ENCODE results near the gene NCOA7. TPM values are rescaled to one million over a fixed set of nuclear protein-coding genes. Genes with fewer than 3 reads are reported as not detected.

Gene NCOA7
- total and polyA plus RNA-seq, 9 of the 15 experiments (the other 6 are each of a cell fraction or from before 2014, with no cell fraction given), result 5.8 to 14.6 (median 9.3) TPM

- CTCF ChIA-PET (ENCODE audit: low intra/inter-chr PET ratio), result no interaction called here
- no peak for FAIRE-seq
These were observed 51.4 kb downstream of the NCOA7 start for GRCh38 chr6:125842091-125842626.

GRCh38 chr6:125843593-125843992 lies 52.8 kb downstream of the NCOA7 start:
- in situ Hi-C loops (cut with MboI) (loop anchor here (10.0 kb wide), 1 partner anchor 969 kb away; no protein-coding TSS in a partner anchor), intact Hi-C loops (cut with micrococcal nuclease) (no loop called here)
- no peaks in the 10 kb centered on the region for H3K36me3 ChIP-seq (ENCODE audit: control insufficient read depth, insufficient read depth, low read length)
- H3K4me1 ChIP-seq (replicated peaks in 1 of 2; ENCODE audit: control insufficient read depth in 2 of 2, insufficient read depth in 2 of 2, low read length in 2 of 2), result peaks cover 9 to 35% of the 10 kb centered on the region in 2 experiments; a peak in 4 of 5 replicates
- peak overlapping the region; percentile 1; the same call in 1 of the 3 replicates for H3K27ac ChIP-seq (ENCODE audit: extremely low read depth, low read depth, low read length)
- no peak overlapping the region for H3K4me3 ChIP-seq
- no peak overlapping the region for H3K9ac ChIP-seq (ENCODE audit: insufficient read depth in 1 of 2, low read depth in 2 of 2, low read length in 2 of 2)
- peaks cover 2% of the 10 kb centered on the region; the same call in 1 of the 3 replicates for H3K79me2 ChIP-seq (ENCODE audit: control insufficient read depth, insufficient read depth, low read length)
- H3K9me3 ChIP-seq (replicated peaks; ENCODE audit: control insufficient read depth, insufficient read depth, low read depth, low read length), result no peaks in the 10 kb centered on the region
- H2AFZ ChIP-seq (ENCODE audit: low read depth, low read length), result peak overlapping the region; percentile 10; the same call in 1 of the 2 replicates
- H4K20me1 ChIP-seq (replicated peaks; ENCODE audit: control insufficient read depth, insufficient read depth, low read length), result no peaks in the 10 kb centered on the region
- DNase-seq (ENCODE audit: extremely low read depth in 1 of 4, low spot score in 3 of 4) (peak in 1 of 4 experiments; percentile 41), ATAC-seq (peak; percentile 43), FAIRE-seq (no peak)
- no peak overlapping the region; the same call in 1 of the 2 replicates for H3K4me2 ChIP-seq (ENCODE audit: insufficient read depth, low read length)
- no TSS peak for BruUV-seq (replicated peaks)
- CTCF ChIA-PET (ENCODE audit: low intra/inter-chr PET ratio), result no interaction called here
- POLR2A ChIA-PET, result interaction anchor here (0.7 kb wide), 1 partner anchor 507 kb away, joined by 3 read pairs; no protein-coding TSS in a partner anchor
- H3K27me3 ChIP-seq (ENCODE audit: control insufficient read depth in 2 of 2, insufficient read depth in 2 of 2, low read length in 2 of 2), result no peaks in the 10 kb centered on the region
- H3K9me1 ChIP-seq (ENCODE audit: control insufficient read depth, insufficient read depth, low read length), result no peaks in the 10 kb centered on the region
- 15% methylated on average over 1 of the region's 1 CpG for WGBS (ENCODE audit: insufficient coverage, low coverage, missing lambda C conversion rate)
- no peak for TF ChIP-seq SETDB1 (IDR thresholded peaks at IDR 0.05; ENCODE audit: low read length)
- no peak for TF ChIP-seq ZNF609 (CRISPR knock-in tag; IDR thresholded peaks at IDR 0.05; ENCODE audit: borderline replicate concordance)
- TF ChIP-seq MAFG (tag; conservative IDR thresholded peaks at IDR 0.05), result peak; percentile 96
- no peak for TF ChIP-seq BCOR (IDR thresholded peaks at IDR 0.05)
- 0 out of 2 replicates have a peak, but pooled peaks have one; percentile 20 for TF ChIP-seq SMARCE1 (IDR thresholded peaks at IDR 0.05)
- peak; percentile 17 for TF ChIP-seq MEIS2 (IDR thresholded peaks at IDR 0.05; ENCODE audit: partially characterized antibody)
- TF ChIP-seq SAP30 (IDR thresholded peaks at IDR 0.05; ENCODE audit: borderline replicate concordance, insufficient read depth, low read depth, low read length, poor library complexity, severe bottlenecking), result no peak
- TF ChIP-seq ZFP1 (CRISPR knock-in tag; IDR thresholded peaks at IDR 0.05), result no peak
- TF ChIP-seq SMAD3 (CRISPR knock-in tag; conservative IDR thresholded peaks at IDR 0.05), result no peak

More at GRCh38 chr6:125842091-125842626, 51.4 kb downstream of the NCOA7 start:
- no peaks in the 10 kb centered on the region for H3K9me3 ChIP-seq (replicated peaks; ENCODE audit: control insufficient read depth, insufficient read depth, low read depth, low read length)
- ATAC-seq (no peak), DNase-seq (ENCODE audit: extremely low read depth in 1 of 4, low spot score in 3 of 4) (no peak)
- in situ Hi-C loops (cut with MboI) (loop anchor here (10.0 kb wide), 1 partner anchor 967 kb away; no protein-coding TSS in a partner anchor), intact Hi-C loops (cut with micrococcal nuclease) (no loop called here)
- no TSS peak for BruUV-seq (replicated peaks)
- H2AFZ ChIP-seq (ENCODE audit: low read depth, low read length), result no peak overlapping the region
- POLR2A ChIA-PET, result interaction anchor here (1.1 to 1.5 kb wide), 2 partner anchors 11 to 21 kb away, joined by 3 read pairs; no protein-coding TSS in a partner anchor
- H3K79me2 ChIP-seq (ENCODE audit: control insufficient read depth, insufficient read depth, low read length), result peaks cover 2% of the 10 kb centered on the region; the same call in 1 of the 3 replicates
- H3K4me1 ChIP-seq (replicated peaks in 1 of 2; ENCODE audit: control insufficient read depth in 2 of 2, insufficient read depth in 2 of 2, low read length in 2 of 2), result peaks cover 9 to 35% of the 10 kb centered on the region in 2 experiments; a peak in 4 of 5 replicates
- WGBS (ENCODE audit: insufficient coverage, low coverage, missing lambda C conversion rate), result 70% methylated on average over 5 of the region's 5 CpGs
- no peaks in the 10 kb centered on the region for H3K9me1 ChIP-seq (ENCODE audit: control insufficient read depth, insufficient read depth, low read length)
- no peaks in the 10 kb centered on the region for H4K20me1 ChIP-seq (replicated peaks; ENCODE audit: control insufficient read depth, insufficient read depth, low read length)
- no peak overlapping the region for H3K4me2 ChIP-seq (ENCODE audit: insufficient read depth, low read length)
- no peak for TF ChIP-seq NFRKB (IDR thresholded peaks at IDR 0.05; ENCODE audit: low read depth)
- TF ChIP-seq MTA3 (IDR thresholded peaks at IDR 0.05; ENCODE audit: borderline replicate concordance), result no peak
- peak; percentile 36; the same call in 1 of the 2 replicates for TF ChIP-seq C11orf30 (IDR thresholded peaks at IDR 0.05; ENCODE audit: low read depth)
- TF ChIP-seq ZNF316 (IDR thresholded peaks at IDR 0.05), result peak; percentile 80
- no peak for TF ChIP-seq LEF1 (IDR thresholded peaks at IDR 0.05)
- H3K27me3 ChIP-seq (ENCODE audit: control insufficient read depth in 2 of 2, insufficient read depth in 2 of 2, low read length in 2 of 2), result no peaks in the 10 kb centered on the region
- H3K9ac ChIP-seq (ENCODE audit: insufficient read depth in 1 of 2, low read depth in 2 of 2, low read length in 2 of 2), result no peak overlapping the region
- H3K27ac ChIP-seq (ENCODE audit: extremely low read depth, low read depth, low read length), result no peak overlapping the region
- H3K4me3 ChIP-seq, result no peak overlapping the region
- no peaks in the 10 kb centered on the region for H3K36me3 ChIP-seq (ENCODE audit: control insufficient read depth, insufficient read depth, low read length)
